D721Med (cell line): ENCODE results near the gene TTC6.

ENCODE experiments used
- DNase-seq: peaks from one replicate; pipeline ENCODE4 v3.0.0; 2011; ENCODE audit warnings: low spot score; ENCODE audit not compliant: insufficient read length
- FAIRE-seq: peaks from 2 replicates; lab custom pipeline; 2011; peaks lifted over from hg19 to GRCh38; lab: Jason Lieb, UNC
- CTCF ChIP-seq: IDR thresholded peaks from 2 replicates; pipeline ENCODE4 v1.5.1; 2012; ENCODE audit warnings: mild to moderate bottlenecking, control low read depth; ENCODE audit not compliant: insufficient read depth; ENCODE audit errors: missing control alignments

The TTC6 gene

GRCh38 chr14:37608649-37609048, 13.2 kb downstream of the TTC6 start:
- no peak for FAIRE-seq
- DNase-seq = no peak
- no peak for TF ChIP-seq CTCF

GRCh38 chr14:37610945-37611523, 15.6 kb downstream of the TTC6 start:
- no peak for FAIRE-seq
- no peak for DNase-seq
- TF ChIP-seq CTCF = no peak

GRCh38 chr14:37615582-37616289, 20.3 kb downstream of the TTC6 start:
- FAIRE-seq (no peak), DNase-seq (no peak)

GRCh38 chr14:37616853-37617252, 21.4 kb downstream of the TTC6 start:
- TF ChIP-seq CTCF = no peak
- no peak for DNase-seq
- FAIRE-seq = no peak

More at GRCh38 chr14:37615582-37616289, 20.3 kb downstream of the TTC6 start:
- TF ChIP-seq CTCF = no peak

- no peak for TF ChIP-seq CTCF
- FAIRE-seq (no peak), DNase-seq (no peak)
Measured at GRCh38 chr14:37617864-37618365, 22.5 kb downstream of the TTC6 start.

- no peak for FAIRE-seq
- no peak for DNase-seq
- no peak for TF ChIP-seq CTCF
Measured at GRCh38 chr14:37618498-37619028, 23.1 kb downstream of the TTC6 start.

GRCh38 chr14:37620856-37621255, 25.4 kb downstream of the TTC6 start:
- no peak for TF ChIP-seq CTCF
- no peak for FAIRE-seq
- no peak for DNase-seq
